Stromal cell of bone marrow (primary cell): ENCODE data around the gene SULT2B1.

Experiments used
- DNase-seq: peaks from one replicate; pipeline ENCODE4 v3.0.0-alpha.2; 2012; ENCODE audit warnings: low read depth

The SULT2B1 gene

GRCh38 chr19:48634424-48635262 is 82.7 kb downstream of the SULT2B1 start:
- DNase-seq, result peak; percentile 95

GRCh38 chr19:48635263-48635965 is 83.4 kb downstream of the SULT2B1 start:
- DNase-seq, result no peak

- DNase-seq, result no peak
Observed at GRCh38 chr19:48635966-48636858, 84.2 kb downstream of the SULT2B1 start.

- no peak for DNase-seq
Observed at GRCh38 chr19:48636859-48637448, 85.0 kb downstream of the SULT2B1 start, which contains the start of gene DBP. DBP (minus strand) TSS chr19:48637379; CDS start chr19:48636994, 385 bp downstream.

- DNase-seq, result peak; percentile 100
Observed at GRCh38 chr19:48637449-48637947, 85.5 kb downstream of the SULT2B1 start.

- DNase-seq, result peak; percentile 89
Observed at GRCh38 chr19:48637948-48638830, 86.2 kb downstream of the SULT2B1 start.

- no peak for DNase-seq
Observed at GRCh38 chr19:48638831-48639381, 86.9 kb downstream of the SULT2B1 start.

- DNase-seq, result no peak
Observed at GRCh38 chr19:48639483-48640375, 87.8 kb downstream of the SULT2B1 start.

- no peak for DNase-seq
Observed at GRCh38 chr19:48641850-48642249, 89.9 kb downstream of the SULT2B1 start.

- DNase-seq, result no peak
Observed at GRCh38 chr19:48642862-48643261, 90.9 kb downstream of the SULT2B1 start.

GRCh38 chr19:48644355-48644754 is 92.4 kb downstream of the SULT2B1 start:
- DNase-seq, result no peak

- peak; percentile 54 for DNase-seq
Observed at GRCh38 chr19:48644839-48645619, 93.1 kb downstream of the SULT2B1 start.

- DNase-seq, result no peak
Observed at GRCh38 chr19:48645620-48646000, 93.6 kb downstream of the SULT2B1 start.

- DNase-seq, result peak; percentile 66
Observed at GRCh38 chr19:48646001-48646721, 94.2 kb downstream of the SULT2B1 start, which contains the start of gene CA11. CA11 (minus strand) TSS chr19:48646187; CDS start chr19:48645632, 555 bp downstream.

GRCh38 chr19:48646722-48647216 is 94.8 kb downstream of the SULT2B1 start:
- DNase-seq, result no peak

- no peak for DNase-seq
Observed at GRCh38 chr19:48648134-48648533, 96.2 kb downstream of the SULT2B1 start.
